HG02852 (cell line): ENCODE measurements around the gene C6orf118.

Source experiments
- ATAC-seq: cut with Tn5 transposase; IDR thresholded peaks from one replicate; pipeline ENCODE4 v1.9.1; 2021; ENCODE audit warnings: mild to moderate bottlenecking, moderate library complexity; ENCODE audit not compliant: unreplicated experiment

C6orf118 gene

DNA sequence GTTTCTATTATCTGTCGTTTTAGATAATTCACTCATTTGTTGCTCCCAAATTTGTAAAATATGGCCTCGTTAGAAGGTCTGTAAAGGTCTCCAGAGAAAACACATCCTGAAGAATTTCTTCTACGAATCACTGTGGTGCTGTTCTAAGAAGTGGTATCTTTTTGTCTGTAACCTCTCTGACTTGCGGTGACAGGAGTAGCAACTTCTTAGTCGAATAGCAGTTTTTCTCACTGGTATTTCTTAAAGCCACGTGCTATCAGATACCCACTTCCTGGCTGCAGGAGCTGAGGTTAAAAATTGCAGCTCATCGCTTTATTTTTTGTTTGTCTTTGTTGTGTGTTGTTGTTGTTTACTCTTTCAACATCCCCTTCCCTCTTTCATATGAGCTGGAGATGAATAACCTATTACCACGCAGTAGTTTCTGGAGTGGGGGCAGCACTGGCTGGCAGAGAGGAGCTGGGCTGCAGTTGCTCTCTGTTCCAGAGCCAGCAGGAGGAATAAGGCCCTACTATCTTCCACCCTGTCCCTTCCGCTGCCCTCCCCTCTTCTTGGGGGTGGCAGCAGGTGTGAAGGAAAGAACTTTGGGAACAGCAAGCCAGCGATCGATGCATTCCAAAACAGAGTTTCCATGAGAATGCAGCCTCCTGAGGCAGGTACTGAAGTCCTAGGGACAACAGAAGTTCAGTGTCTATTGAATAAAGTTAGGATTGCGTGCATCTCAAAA is 64.7 kb downstream of the C6orf118 start:
- ATAC-seq: no peak

DNA sequence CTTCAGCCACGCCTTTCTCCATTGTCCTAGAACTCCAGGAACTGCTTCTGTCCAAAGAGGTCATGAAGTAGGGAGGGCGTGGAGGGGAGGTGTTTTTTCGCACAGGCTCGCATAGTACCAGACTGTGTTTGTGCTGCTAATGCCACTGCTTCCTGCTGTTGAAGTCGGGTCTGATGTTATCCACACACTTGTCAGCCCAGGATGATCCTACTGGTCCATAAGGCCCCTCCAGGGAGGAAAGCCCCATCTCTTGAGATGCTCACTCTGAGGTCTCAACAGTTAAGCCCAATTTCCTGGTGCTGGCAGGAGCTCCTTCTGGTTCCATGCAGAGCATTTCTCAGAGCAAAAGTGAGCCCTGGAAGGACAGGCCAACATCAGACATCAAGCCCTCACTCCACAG is 65.6 kb downstream of the C6orf118 start:
- no peak for ATAC-seq

DNA sequence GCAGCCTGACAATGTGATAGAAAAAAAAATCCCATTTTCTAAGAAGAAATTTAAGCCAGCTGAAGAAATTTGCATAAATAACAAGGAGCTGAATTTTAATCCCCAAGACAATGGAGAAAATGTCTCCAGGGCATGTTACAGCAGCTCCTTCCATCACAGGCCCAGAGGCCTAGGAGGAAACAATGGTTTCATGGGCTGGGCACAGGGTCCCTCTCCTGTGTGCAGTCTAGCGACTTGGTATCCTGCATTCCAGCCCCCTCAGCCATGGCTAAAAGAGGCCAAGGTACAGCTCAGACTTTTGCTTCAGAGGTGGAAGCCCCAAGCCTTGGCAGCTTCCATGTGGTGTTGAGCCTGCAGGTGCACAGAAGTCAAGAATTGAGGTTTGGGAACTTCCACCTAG is 73.1 kb downstream of the C6orf118 start:
- no peak for ATAC-seq

DNA sequence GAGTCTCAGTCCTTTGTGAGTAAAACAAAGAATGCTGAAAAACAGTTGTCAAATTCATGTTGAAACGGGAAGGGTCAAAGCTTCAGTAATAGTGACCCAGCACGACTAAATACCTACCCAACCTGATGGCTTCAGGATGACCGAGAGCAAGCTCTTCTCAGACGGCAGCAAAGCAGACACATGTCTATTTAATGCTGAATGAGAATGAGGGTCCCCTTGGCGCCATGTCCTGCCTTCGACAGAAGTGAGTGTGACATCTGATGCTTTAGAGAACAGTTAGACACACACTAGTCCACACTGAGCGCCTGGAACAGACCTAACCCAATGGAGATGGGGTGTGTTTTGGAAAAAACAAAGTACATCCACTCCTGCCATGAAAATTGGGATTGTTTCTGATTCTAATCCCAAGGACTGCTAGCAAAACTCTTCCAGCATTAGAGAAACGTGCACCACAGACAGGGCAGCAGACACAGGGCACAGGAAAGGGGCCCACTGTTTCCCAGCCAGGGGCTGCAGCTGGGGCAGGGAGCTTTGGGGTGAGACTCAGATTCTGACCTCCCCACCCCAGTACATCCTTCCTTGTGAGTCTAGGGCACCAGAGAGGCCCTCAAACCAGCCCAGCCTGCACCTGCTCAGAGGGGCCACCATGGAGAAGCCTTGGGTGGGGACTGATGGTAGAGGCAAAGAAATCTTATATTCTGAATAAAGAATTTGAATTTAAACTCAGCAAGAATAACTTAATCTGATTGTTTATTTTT is 76.5 kb downstream of the C6orf118 start:
- no peak for ATAC-seq

DNA sequence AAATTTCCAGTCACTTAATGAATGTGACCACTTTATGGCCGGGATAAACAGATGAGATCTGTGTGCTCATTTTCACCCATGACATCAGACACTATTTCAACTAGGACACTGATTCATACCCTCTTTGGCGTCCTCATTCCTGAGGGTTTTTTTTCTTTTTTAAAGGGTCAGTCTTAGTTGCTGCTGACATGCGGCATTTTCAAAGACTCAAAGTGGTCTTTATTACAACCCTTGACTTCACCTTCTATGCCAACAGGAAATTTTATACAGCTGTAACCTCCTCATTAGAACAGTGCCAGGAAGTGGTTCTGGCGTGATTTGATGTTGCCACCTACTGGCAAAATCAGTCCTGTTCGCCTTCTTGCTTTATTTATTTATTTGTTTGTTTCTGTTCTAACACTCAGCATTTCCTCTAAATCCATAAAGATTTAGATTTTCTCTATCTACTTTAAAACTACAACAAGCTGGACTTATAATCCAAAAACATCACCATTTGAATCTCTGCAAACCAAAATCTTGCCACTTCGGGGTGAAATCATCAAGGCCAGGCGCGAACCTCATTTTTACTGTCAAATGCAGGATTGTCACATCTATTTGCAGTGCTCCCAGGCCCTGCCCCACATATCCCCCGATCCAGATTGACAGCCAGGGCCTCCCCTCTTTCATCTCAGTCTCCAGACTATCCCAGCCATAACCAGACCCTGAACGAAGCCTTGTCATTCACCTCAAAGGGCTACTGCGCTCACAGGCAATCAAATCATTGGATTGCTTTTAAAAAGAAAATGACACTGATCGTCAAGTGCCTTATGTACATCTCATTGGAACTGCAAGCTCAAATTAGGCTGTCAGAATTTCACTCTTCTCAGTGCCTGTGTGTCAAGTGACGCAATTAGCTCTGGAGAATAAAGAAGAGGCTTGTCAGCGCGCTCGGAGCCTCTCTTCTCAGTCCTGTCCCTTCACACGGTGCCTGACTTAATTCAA is 77.5 kb downstream of the C6orf118 start:
- ATAC-seq: no peak

DNA sequence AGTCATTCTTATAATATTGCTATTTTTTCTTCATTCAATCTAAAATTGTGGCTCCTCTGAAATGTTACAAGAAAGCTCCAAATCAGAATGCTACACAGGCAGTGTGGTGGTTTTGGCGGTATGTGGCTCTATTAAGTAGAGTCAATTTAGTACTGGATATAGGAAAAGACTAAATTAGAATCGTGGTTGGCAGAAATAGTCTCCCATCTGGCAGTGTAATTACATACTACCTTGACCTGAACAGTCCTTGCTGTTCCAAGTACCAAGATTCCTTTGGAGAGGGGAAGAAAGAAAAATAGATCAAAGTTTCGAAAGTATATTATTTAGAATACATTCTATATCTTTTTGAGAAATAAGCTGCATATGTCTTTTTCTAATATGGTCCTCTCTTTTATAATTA is 78.2 kb downstream of the C6orf118 start:
- ATAC-seq: no peak
